ENCODE results near the gene RAB36. TPM values are rescaled to one million over a fixed set of nuclear protein-coding genes. Genes with fewer than 3 reads are reported as not detected.

Gene RAB36
- total RNA-seq, 2 donors from 2014 or later: 1.3 to 3.1 TPM

- no peaks in the 10 kb centered on the region for H3K27me3 ChIP-seq
- no peaks in the 10 kb centered on the region for H3K9me3 ChIP-seq
- H3K36me3 ChIP-seq (replicated peaks in 1 of 2; ENCODE audit: insufficient read depth in 1 of 2, low read depth in 2 of 2): no peaks in the 10 kb centered on the region
- 51 to 60% methylated on average over 3 of the region's 3 CpGs for WGBS, 2 donors
- no peak for TF ChIP-seq POLR2A (IDR thresholded peaks at IDR 0.05)
- no peak for TF ChIP-seq CTCF (IDR thresholded peaks at IDR 0.05)
- no peak for DNase-seq
- H3K4me3 ChIP-seq: no peak overlapping the region
- peaks cover 10% of the 10 kb centered on the region for H3K4me1 ChIP-seq
- intact Hi-C loops (cut with DNase I): no loop called here
- ATAC-seq: no peak
- no peak overlapping the region for H3K27ac ChIP-seq
These were observed 7.8 kb upstream of the RAB36 start for GRCh38 chr22:23137468-23137867.

DNA sequence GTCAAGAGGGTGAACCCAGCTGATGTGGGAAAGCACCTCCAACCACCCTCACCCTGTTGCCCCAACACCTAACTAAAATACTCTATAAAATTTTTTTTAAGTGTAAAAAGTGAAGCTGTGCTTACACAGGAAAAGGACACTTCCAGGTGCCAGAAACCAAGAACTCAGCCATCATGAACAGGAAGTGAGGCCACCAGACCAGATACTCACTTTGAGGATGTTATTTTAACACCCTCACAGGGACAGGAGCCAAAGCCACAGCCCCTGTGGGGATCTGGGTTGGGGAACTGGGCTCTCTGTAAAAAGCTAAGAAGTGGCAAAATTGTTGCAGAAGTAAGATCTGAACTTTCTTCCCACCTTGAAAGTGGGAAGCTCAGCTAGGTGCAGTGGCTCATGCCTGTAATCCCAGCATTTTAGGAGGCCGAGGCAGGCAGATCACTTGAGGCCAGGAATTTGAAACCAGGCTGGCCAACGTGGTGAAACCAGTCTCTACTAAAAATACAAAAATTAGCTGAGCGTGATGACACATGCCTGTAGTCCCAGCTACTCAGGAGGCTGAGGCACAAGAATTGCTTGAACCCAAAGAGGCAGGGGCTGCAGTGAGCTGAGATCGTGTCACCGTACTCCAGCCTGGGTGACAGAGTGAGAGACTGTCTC lies 7.2 kb upstream of the RAB36 start:
- TF ChIP-seq CTCF (IDR thresholded peaks at IDR 0.05): no peak
- no peak for TF ChIP-seq POLR2A (IDR thresholded peaks at IDR 0.05)
- no peaks in the 10 kb centered on the region for H3K27me3 ChIP-seq
- no peak overlapping the region for H3K4me3 ChIP-seq
- H3K9me3 ChIP-seq: no peaks in the 10 kb centered on the region
- peaks cover 15% of the 10 kb centered on the region for H3K4me1 ChIP-seq
- no peaks in the 10 kb centered on the region for H3K36me3 ChIP-seq (replicated peaks in 1 of 2; ENCODE audit: insufficient read depth in 1 of 2, low read depth in 2 of 2)
- H3K27ac ChIP-seq: no peak overlapping the region
- intact Hi-C loops (cut with DNase I): no loop called here
- DNase-seq (peak in 1 of 4 donors; percentile 30), ATAC-seq (no peak)
- 67 to 82% methylated on average over 5 of the region's 5 CpGs for WGBS, 2 donors

GRCh38 chr22:23138584-23139435 lies 6.5 kb upstream of the RAB36 start:
- H3K36me3 ChIP-seq (replicated peaks in 1 of 2; ENCODE audit: insufficient read depth in 1 of 2, low read depth in 2 of 2): no peaks in the 10 kb centered on the region
- intact Hi-C loops (cut with DNase I): no loop called here
- no peak for TF ChIP-seq POLR2A (IDR thresholded peaks at IDR 0.05)
- TF ChIP-seq CTCF (IDR thresholded peaks at IDR 0.05): no peak
- no peaks in the 10 kb centered on the region for H3K9me3 ChIP-seq
- H3K27me3 ChIP-seq: no peaks in the 10 kb centered on the region
- no peak overlapping the region for H3K4me3 ChIP-seq
- 83 to 90% methylated on average over 11 to 12 of the region's 12 CpGs for WGBS, 2 donors
- ATAC-seq (no peak), DNase-seq (no peak)
- H3K4me1 ChIP-seq: peaks cover 15% of the 10 kb centered on the region
- H3K27ac ChIP-seq: no peak overlapping the region

GRCh38 chr22:23140385-23140784 lies 4.9 kb upstream of the RAB36 start:
- Histone ChIP-seq H3K4me3 (no peak overlapping the region), H3K27ac (no peak overlapping the region), H3K9me3 (no peaks in the 10 kb centered on the region), H3K36me3 (replicated peaks in 1 of 2; ENCODE audit: insufficient read depth in 1 of 2, low read depth in 2 of 2) (no peaks in the 10 kb centered on the region), H3K27me3 (no peaks in the 10 kb centered on the region), H3K4me1 (peaks cover 15% of the 10 kb centered on the region)
- no peak for DNase-seq
- ATAC-seq: no peak
- intact Hi-C loops (cut with DNase I): no loop called here
- TF ChIP-seq CTCF (IDR thresholded peaks at IDR 0.05) (no peak), POLR2A (IDR thresholded peaks at IDR 0.05) (no peak)
